Renal cortex interstitium (tissue), 11 donors: ENCODE measurements around the gene CCDC157. TPM values are rescaled to one million over a fixed set of nuclear protein-coding genes. Genes with fewer than 3 reads are reported as not detected.
"Not testable (repeated sequence)": the region's sequence is repeated elsewhere in the genome, so short reads cannot be mapped to it uniquely, and the experiment has no call there.

Experiments
- DNase-seq, 11 donors: peaks; one replicate each; pipeline ENCODE4 v3.0.0-alpha.2; 2013; ENCODE audit warnings: low read depth in 9 of 11, low spot score in 4 of 11; ENCODE audit errors: extremely low read depth in 1 of 11
- polyA plus RNA-seq, 3 donors: library from polyadenylated mRNA; unstranded; fragments of 120-200 nt; gene quantifications; one replicate each; pipeline ENCODE4 v1.2.1, GENCODE V29; 2013; ENCODE audit not compliant: insufficient read length in 3 of 3

The CCDC157 gene
- polyA plus RNA-seq, 3 donors = 5.6 to 10.1 (median 6.9) TPM

GRCh38 chr22:30398685-30399680 lies 42.2 kb downstream of the CCDC157 start:
- DNase-seq = no peak

- no peak for DNase-seq
Observed at GRCh38 chr22:30399718-30400117, 42.9 kb downstream of the CCDC157 start.

GRCh38 chr22:30400159-30400558 lies 43.4 kb downstream of the CCDC157 start:
- no peak for DNase-seq

- DNase-seq = not testable (repeated sequence)
Observed at GRCh38 chr22:30401024-30401423, 44.2 kb downstream of the CCDC157 start.

GRCh38 chr22:30402028-30402765 lies 45.4 kb downstream of the CCDC157 start:
- DNase-seq = no peak

GRCh38 chr22:30402766-30403104 lies 45.9 kb downstream of the CCDC157 start:
- not testable (repeated sequence) for DNase-seq

- DNase-seq = no peak
Observed at GRCh38 chr22:30404307-30404706, 47.5 kb downstream of the CCDC157 start.

GRCh38 chr22:30405731-30406130 lies 48.9 kb downstream of the CCDC157 start:
- DNase-seq = no peak

GRCh38 chr22:30406400-30406799 lies 49.6 kb downstream of the CCDC157 start:
- DNase-seq = no peak

- no peak for DNase-seq
Observed at GRCh38 chr22:30408388-30409102, 51.7 kb downstream of the CCDC157 start.

GRCh38 chr22:30411780-30412179 lies 55.0 kb downstream of the CCDC157 start:
- no peak for DNase-seq

- DNase-seq = no peak
Observed at GRCh38 chr22:30413001-30413400, 56.2 kb downstream of the CCDC157 start.

GRCh38 chr22:30413745-30414524 lies 57.1 kb downstream of the CCDC157 start:
- no peak for DNase-seq

GRCh38 chr22:30414525-30415047 lies 57.8 kb downstream of the CCDC157 start:
- no peak for DNase-seq

- DNase-seq = no peak
Observed at GRCh38 chr22:30416403-30416802, 59.6 kb downstream of the CCDC157 start.

GRCh38 chr22:30416837-30417236 lies 60.0 kb downstream of the CCDC157 start:
- no peak for DNase-seq

GRCh38 chr22:30420347-30421125 lies 63.7 kb downstream of the CCDC157 start:
- no peak for DNase-seq
